Endodermal cell (in vitro differentiated cells): ENCODE data around the gene TACC3. TPM values are rescaled to one million over a fixed set of nuclear protein-coding genes. Genes with fewer than 3 reads are reported as not detected.

Experiments
- DNase-seq: peaks from one replicate; pipeline ENCODE4 v3.0.0-alpha.2; 2017
- H3K27ac ChIP-seq: 2 replicates; pipeline ENCODE4 v1.5.1; 2013; ENCODE audit warnings: mild to moderate bottlenecking, low read depth, low read length, moderate library complexity
- H3K27me3 ChIP-seq: 2 replicates; pipeline ENCODE4 v1.6.1; 2013; ENCODE audit warnings: mild to moderate bottlenecking, low read length, moderate library complexity; ENCODE audit not compliant: insufficient read depth, control insufficient read depth, poor library complexity, severe bottlenecking
- H3K36me3 ChIP-seq: 2 replicates; pipeline ENCODE4 v1.7.0; 2013; ENCODE audit warnings: mild to moderate bottlenecking, low read length, moderate library complexity; ENCODE audit not compliant: control insufficient read depth, insufficient read depth
- H3K4me1 ChIP-seq: one replicate; pipeline ENCODE4 v1.7.0; 2013; ENCODE audit warnings: low read length; ENCODE audit not compliant: control insufficient read depth, insufficient read depth
- H3K4me3 ChIP-seq: 2 replicates; pipeline ENCODE4 v1.5.1; 2013; ENCODE audit warnings: mild to moderate bottlenecking, low read length, moderate library complexity
- H3K9ac ChIP-seq: 2 replicates; pipeline ENCODE4 v1.6.1; 2013; ENCODE audit warnings: mild to moderate bottlenecking, low read length, moderate library complexity; ENCODE audit not compliant: poor library complexity, severe bottlenecking; ENCODE audit errors: extremely low read depth
- H3K9me3 ChIP-seq: 2 replicates; pipeline ENCODE4 v1.6.1; 2013; ENCODE audit warnings: mild to moderate bottlenecking, low read length, moderate library complexity; ENCODE audit not compliant: control insufficient read depth
- H3K27ac Mint-ChIP-seq: 2 replicates; pipeline ENCODE4 v1.8.0; 2020; ENCODE audit warnings: mixed read lengths
- H3K27me3 Mint-ChIP-seq: 2 replicates; pipeline ENCODE4 v1.8.0; 2021; ENCODE audit warnings: mild to moderate bottlenecking, mixed read lengths; ENCODE audit not compliant: insufficient read depth
- H3K36me3 Mint-ChIP-seq: 2 replicates; pipeline ENCODE4 v1.8.0; 2020; ENCODE audit warnings: low read depth, mixed read lengths
- H3K4me1 Mint-ChIP-seq: 2 replicates; pipeline ENCODE4 v1.8.0; 2020; ENCODE audit warnings: mixed read lengths
- H3K4me3 Mint-ChIP-seq: 2 replicates; pipeline ENCODE4 v1.8.0; 2020; ENCODE audit warnings: mild to moderate bottlenecking, moderate library complexity, mixed read lengths
- H3K9me3 Mint-ChIP-seq: 2 replicates; pipeline ENCODE4 v1.8.0; 2020; ENCODE audit warnings: mild to moderate bottlenecking, mixed read lengths
- WGBS, 2 experiments: methylation state at CpG; one replicate each; pipeline versions ENCODE4 v1.1.5 to v1.1.7; 2013; ENCODE audit warnings: missing lambda C conversion rate in 2 of 2, mixed read lengths in 1 of 2; ENCODE audit not compliant: insufficient coverage in 1 of 2, insufficient read length in 1 of 2; 5-methylcytosine and 5-hydroxymethylcytosine counted together
- total RNA-seq, 2 donors: library from RNA; stranded (reverse); fragmentation: NEBNext Ultra II Directional in 1 of 2; extraction: Animal tissue kit (Norgen Biotek cat#: 25700) in 1 of 2; gene quantifications; 2 replicates in 1 of 2; 3 replicates in 1 of 2; pipeline ENCODE4 v1.2.1, GENCODE V29; 2021
- TF ChIP-seq, protein P1 (sequence below): fragments of 200-600 bp; sonication (generic); conservative IDR thresholded peaks from 2 replicates; pipeline ENCODE4 v1.5.0; 2021; ENCODE audit warnings: antibody characterized with exemption, mild to moderate bottlenecking

The TACC3 gene
- total RNA-seq, 2 donors from 2014 or later: 113 to 182 TPM

DNA sequence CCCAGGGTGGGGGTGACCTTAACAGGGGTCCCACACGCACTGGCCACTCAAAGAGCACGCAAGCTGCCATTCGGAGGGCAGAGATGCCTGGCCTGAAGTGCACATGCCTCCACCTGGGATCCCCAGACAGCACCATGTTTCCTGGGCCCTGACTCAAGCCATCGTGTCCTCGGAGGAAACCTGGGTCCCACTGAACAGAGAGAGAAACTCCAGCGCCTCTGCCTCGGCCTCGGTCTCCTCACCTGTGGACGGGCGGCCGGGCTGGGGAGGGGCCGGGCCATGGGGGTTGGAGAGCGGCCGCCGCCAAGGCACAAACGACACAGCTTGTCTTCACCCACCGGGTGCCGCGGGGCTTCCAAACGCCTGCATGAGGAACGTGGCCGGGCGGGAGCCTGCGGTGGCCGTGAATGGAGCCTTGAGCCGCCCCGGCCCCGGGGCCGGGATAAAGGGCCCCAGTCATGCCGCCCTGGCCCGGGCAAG lies 41.8 kb downstream of the TACC3 start:
- Mint-ChIP-seq H3K4me3 (no peak overlapping the region), H3K9me3 (no peaks in the 10 kb centered on the region), H3K27me3 (peaks cover 2% of the 10 kb centered on the region), H3K27ac (no peak overlapping the region), H3K36me3 (no peaks in the 10 kb centered on the region), H3K4me1 (peaks cover 11% of the 10 kb centered on the region)
- H3K9ac ChIP-seq: no peak overlapping the region
- H3K27me3 ChIP-seq: no peaks in the 10 kb centered on the region
- peaks cover 9% of the 10 kb centered on the region for H3K4me1 ChIP-seq
- H3K36me3 ChIP-seq: no peaks in the 10 kb centered on the region
- no peaks in the 10 kb centered on the region for H3K9me3 ChIP-seq
- TF ChIP-seq, protein P1, sequence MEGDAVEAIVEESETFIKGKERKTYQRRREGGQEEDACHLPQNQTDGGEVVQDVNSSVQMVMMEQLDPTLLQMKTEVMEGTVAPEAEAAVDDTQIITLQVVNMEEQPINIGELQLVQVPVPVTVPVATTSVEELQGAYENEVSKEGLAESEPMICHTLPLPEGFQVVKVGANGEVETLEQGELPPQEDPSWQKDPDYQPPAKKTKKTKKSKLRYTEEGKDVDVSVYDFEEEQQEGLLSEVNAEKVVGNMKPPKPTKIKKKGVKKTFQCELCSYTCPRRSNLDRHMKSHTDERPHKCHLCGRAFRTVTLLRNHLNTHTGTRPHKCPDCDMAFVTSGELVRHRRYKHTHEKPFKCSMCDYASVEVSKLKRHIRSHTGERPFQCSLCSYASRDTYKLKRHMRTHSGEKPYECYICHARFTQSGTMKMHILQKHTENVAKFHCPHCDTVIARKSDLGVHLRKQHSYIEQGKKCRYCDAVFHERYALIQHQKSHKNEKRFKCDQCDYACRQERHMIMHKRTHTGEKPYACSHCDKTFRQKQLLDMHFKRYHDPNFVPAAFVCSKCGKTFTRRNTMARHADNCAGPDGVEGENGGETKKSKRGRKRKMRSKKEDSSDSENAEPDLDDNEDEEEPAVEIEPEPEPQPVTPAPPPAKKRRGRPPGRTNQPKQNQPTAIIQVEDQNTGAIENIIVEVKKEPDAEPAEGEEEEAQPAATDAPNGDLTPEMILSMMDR: no peak
- no peak overlapping the region for H3K4me3 ChIP-seq
- no peak overlapping the region for H3K27ac ChIP-seq
- DNase-seq: no peak
- 79 to 88% methylated on average over 25 to 31 of the region's 31 CpGs for WGBS, 2 experiments

DNA sequence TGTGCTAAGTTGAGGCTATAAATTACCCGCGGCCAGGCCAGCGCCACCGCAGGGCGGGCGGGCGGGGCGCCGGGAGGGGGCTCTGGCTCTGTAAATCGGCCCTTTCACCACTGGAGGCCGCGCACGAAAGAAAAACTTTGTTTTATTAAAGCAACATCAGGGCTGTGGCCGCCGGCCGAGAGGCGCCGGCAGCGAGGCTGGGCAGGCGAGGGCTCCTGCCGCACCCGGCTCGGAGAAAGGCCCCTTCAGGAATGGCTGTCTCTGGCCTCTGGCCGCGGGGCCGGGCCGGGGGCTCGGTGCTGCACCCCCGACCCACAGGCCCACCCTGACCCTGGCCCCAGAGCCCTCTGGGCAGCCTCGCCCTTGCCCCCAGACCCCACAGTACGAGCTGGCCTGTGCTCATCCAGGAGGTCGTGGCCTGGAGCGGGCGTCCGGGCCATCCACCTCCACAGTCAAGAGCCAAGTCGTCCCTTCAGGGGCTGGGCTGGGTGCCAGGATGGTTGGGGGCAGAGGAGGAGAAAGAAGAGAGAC lies 42.3 kb downstream of the TACC3 start:
- Mint-ChIP-seq H3K36me3 (no peaks in the 10 kb centered on the region), H3K4me1 (peaks cover 14% of the 10 kb centered on the region), H3K9me3 (no peaks in the 10 kb centered on the region), H3K27ac (no peak overlapping the region), H3K27me3 (peaks cover 2% of the 10 kb centered on the region), H3K4me3 (no peak overlapping the region)
- no peak overlapping the region for H3K4me3 ChIP-seq
- peaks cover 12% of the 10 kb centered on the region for H3K4me1 ChIP-seq
- no peaks in the 10 kb centered on the region for H3K27me3 ChIP-seq
- H3K36me3 ChIP-seq: no peaks in the 10 kb centered on the region
- TF ChIP-seq, protein P1: peak; percentile 27
- 68 to 76% methylated on average over 29 to 36 of the region's 36 CpGs for WGBS, 2 experiments
- H3K9ac ChIP-seq: no peak overlapping the region
- H3K9me3 ChIP-seq: no peaks in the 10 kb centered on the region
- no peak overlapping the region for H3K27ac ChIP-seq
- DNase-seq: peak; percentile 79

DNA sequence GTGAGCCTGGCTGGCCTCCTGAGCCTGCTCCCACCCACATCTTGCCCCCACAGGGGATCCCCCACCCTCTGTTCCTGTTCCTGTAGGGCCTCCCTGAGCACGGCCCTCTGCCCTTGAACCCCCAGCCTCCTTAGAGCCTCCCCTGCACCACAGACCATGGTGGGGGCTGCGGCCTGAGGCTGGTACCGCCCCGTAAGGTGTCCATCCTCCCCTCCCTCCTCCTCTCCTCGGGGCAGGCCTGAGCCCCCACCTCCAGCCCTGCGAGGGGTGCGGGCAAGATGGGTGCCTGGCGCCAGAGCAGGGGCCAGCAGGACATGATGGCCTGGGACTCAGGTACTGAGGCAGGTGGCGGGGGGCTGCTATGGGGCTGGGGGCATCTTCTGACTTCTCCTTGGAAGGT lies 43.3 kb downstream of the TACC3 start:
- Mint-ChIP-seq H3K36me3 (no peaks in the 10 kb centered on the region), H3K9me3 (no peaks in the 10 kb centered on the region), H3K4me1 (peaks cover 11% of the 10 kb centered on the region), H3K27ac (no peak overlapping the region), H3K27me3 (peaks cover 4% of the 10 kb centered on the region), H3K4me3 (no peak overlapping the region)
- no peaks in the 10 kb centered on the region for H3K27me3 ChIP-seq
- TF ChIP-seq, protein P1: no peak
- H3K9ac ChIP-seq: no peak overlapping the region
- WGBS, 2 experiments: 94 to 100% methylated on average over 2 to 9 of the region's 9 CpGs
- no peak for DNase-seq
- H3K36me3 ChIP-seq: no peaks in the 10 kb centered on the region
- no peak overlapping the region for H3K27ac ChIP-seq
- no peak overlapping the region for H3K4me3 ChIP-seq
- H3K9me3 ChIP-seq: no peaks in the 10 kb centered on the region
- peaks cover 12% of the 10 kb centered on the region for H3K4me1 ChIP-seq
